ENCODE measurements around the gene STIM2.

The STIM2 gene

DNA sequence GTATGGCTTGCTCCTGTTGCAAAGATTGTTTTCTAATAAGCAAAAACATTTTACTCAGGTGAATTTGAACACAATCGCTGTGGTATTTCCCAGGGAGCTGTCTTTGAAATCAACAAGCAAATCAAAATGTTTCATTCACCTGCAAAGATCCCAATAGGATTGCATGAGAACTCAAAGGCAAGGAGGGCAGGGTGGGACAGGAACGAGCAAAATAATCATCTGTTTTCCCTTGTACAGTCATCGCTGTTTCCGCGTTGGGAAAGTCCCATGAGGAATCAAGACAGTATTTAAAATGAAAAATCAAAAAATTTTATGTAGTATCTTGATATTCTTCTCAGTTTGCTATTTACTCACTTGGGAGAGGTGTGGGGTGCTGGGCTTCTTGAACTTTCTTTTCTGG is 198.8 kb downstream of the STIM2 start:
- H3K27ac ChIP-seq: no peak overlapping the region
- no peak for TF ChIP-seq ZFX (IDR thresholded peaks at IDR 0.05)
- TF ChIP-seq, protein P1, sequence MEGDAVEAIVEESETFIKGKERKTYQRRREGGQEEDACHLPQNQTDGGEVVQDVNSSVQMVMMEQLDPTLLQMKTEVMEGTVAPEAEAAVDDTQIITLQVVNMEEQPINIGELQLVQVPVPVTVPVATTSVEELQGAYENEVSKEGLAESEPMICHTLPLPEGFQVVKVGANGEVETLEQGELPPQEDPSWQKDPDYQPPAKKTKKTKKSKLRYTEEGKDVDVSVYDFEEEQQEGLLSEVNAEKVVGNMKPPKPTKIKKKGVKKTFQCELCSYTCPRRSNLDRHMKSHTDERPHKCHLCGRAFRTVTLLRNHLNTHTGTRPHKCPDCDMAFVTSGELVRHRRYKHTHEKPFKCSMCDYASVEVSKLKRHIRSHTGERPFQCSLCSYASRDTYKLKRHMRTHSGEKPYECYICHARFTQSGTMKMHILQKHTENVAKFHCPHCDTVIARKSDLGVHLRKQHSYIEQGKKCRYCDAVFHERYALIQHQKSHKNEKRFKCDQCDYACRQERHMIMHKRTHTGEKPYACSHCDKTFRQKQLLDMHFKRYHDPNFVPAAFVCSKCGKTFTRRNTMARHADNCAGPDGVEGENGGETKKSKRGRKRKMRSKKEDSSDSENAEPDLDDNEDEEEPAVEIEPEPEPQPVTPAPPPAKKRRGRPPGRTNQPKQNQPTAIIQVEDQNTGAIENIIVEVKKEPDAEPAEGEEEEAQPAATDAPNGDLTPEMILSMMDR (conservative IDR thresholded peaks at IDR 0.05): no peak

DNA sequence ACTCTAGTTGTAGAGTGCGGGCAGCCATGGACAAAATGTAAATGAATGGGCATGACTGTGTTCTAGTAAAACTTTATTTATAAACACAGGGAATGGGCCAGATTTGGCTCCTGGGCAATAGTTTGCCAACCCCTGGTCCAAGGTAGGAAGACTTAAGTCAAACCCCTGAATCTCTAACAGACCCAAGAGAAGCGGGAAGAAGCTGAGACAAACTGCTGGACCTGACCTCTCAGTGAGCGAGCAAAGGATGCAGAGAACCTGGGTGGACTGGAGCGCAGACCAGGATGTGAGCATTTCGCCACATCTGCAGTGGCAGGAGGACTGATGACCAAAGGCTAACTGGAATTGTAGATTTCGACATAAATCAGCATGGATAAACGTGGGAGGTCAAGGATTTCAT is 201.6 kb downstream of the STIM2 start:
- no peak overlapping the region for H3K27ac ChIP-seq
- no peak for TF ChIP-seq ZFX (IDR thresholded peaks at IDR 0.05)
- TF ChIP-seq, protein P1 (conservative IDR thresholded peaks at IDR 0.05): no peak

DNA sequence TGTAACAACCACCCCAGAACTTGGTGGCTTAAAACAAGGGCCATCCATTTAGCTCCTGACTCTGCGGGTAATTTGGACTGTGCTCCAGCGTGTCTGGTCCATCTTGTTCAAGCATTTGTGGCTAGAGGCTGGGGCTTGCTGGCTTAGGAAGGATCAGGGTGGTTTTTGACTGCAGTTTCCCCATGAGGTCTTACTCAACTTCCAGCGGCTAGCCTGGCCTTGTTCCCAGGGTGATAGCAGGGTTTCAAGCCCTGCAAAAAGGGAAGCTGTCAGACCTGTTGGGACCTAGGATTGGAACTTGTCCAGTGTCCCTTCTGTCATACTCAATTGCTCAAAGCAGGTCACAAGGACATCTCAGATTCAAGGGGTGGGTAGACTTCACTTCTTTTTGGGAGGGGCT is 205.9 kb downstream of the STIM2 start:
- H3K27ac ChIP-seq: no peak overlapping the region
- TF ChIP-seq, protein P1 (conservative IDR thresholded peaks at IDR 0.05): no peak
- no peak for TF ChIP-seq ZFX (IDR thresholded peaks at IDR 0.05)

GRCh38 chr4:27068151-27068867 is 207.7 kb downstream of the STIM2 start:
- H3K27ac ChIP-seq: no peak overlapping the region
- TF ChIP-seq, protein P1 (conservative IDR thresholded peaks at IDR 0.05): no peak
- TF ChIP-seq ZFX (IDR thresholded peaks at IDR 0.05): no peak

All from C4-2B (cell line).